ENCODE results near the gene SLC24A4. TPM values are rescaled to one million over a fixed set of nuclear protein-coding genes. Genes with fewer than 3 reads are reported as not detected.

Gene SLC24A4
- polyA plus RNA-seq, 4 donors = 0.20 to 0.37 (median 0.27) TPM

GRCh38 chr14:92492258-92492657 lies 169.3 kb downstream of the SLC24A4 start:
- no peak for DNase-seq (ENCODE audit: low read depth in 4 of 4, low spot score in 2 of 4)

DNA sequence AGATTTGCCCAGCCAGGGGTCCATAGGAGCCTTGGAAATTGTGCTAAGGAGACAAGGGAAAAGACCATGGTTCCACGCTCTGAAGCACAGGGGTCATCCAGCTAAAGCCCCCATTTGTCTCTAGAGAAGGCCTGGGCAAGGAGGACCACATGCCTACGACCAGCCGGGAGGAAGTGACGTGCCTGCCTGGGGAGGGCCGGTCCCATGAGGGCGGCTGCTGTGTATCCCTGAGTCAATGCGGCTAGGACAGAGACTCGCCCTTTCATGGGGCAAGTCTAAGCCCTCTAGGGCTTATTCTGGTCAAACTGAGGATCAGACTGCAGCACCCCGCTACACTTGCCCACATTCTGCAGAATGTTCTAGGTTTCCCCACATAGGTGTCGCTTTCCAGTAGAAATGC lies 170.1 kb downstream of the SLC24A4 start:
- DNase-seq (ENCODE audit: low read depth in 4 of 4, low spot score in 2 of 4) = no peak

DNA sequence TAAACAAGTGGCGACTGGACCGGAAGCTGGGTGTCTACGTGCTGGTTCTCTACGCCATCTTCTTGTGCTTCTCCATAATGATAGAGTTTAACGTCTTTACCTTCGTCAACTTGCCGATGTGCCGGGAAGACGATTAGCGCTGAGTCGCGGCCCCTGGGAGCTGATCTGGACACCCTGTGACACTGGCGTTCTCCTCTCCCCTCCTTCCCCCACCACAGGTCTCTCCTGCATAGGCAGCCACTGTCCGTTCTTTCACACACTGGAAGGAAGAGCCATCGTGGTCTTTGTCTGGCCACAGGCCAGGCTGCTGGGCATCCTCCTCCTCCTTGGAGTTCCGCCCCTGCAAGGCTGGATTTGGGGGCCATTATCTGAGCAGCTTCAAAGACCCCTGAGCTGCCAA lies 170.5 kb downstream of the SLC24A4 start:
- no peak for DNase-seq (ENCODE audit: low read depth in 4 of 4, low spot score in 2 of 4)

DNA sequence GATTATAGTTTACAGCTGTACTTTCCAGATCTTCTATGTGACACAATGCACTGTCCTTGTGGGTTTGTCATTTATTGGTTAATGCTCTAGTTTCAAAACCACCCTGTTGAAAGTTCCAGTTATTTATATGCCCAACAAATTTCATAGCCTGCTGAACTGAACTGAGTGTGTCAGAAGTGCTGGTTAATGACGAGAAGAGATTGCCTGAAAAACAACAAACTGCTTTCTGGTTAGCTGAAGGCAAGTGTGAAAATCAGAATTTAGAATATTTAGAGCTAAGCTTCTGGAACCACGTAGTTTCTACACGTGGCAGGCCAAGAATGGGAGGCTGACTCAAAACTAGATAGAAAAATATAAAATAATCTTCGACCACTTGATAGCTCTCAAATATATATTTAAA lies 171.5 kb downstream of the SLC24A4 start:
- DNase-seq (ENCODE audit: low read depth in 4 of 4, low spot score in 2 of 4) = no peak

DNA sequence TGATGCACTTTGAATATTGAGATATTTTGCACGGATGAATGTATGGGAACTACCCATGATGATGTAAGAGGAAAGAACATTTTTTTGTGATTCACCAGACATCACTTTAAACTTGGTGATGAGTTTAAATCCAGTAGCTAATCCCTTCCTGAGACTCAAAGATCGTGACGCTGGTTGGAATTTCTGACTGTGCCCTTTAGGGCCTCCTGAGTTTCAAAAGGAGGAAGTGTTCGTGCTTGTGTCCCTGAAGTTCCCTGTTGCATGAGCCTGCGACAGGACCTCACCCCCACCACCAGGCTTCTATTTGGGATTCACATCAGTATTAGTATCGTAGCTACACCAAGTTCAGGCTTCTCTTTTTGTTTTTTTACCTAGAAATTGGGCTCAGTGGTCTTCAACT lies 172.1 kb downstream of the SLC24A4 start:
- no peak for DNase-seq (ENCODE audit: low read depth in 4 of 4, low spot score in 2 of 4)

GRCh38 chr14:92496191-92496857 lies 173.4 kb downstream of the SLC24A4 start:
- no peak for DNase-seq (ENCODE audit: low read depth in 4 of 4, low spot score in 2 of 4)

DNA sequence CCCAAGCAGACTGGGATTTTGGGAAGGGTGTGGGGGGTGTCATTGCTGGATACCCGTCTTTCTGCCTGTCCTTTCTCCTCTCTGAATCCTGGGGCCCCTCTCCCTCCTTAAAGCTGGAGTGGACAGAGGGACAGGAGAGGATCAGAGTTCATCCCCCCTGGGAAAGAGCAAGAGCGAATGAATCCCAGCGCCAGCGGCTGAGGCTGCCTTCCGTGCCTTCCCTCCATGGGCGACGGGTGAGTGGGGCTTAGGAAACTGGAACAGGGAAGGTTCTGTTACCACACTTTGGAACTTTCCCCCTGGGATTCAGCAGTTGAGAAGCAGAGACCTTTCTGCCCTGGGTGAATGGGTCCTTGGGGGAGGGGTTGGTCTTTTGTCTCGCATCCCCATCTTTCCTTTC lies 174.4 kb downstream of the SLC24A4 start:
- no peak for DNase-seq (ENCODE audit: low read depth in 4 of 4, low spot score in 2 of 4)

- no peak for DNase-seq (ENCODE audit: low read depth in 4 of 4, low spot score in 2 of 4)
These were observed 176.3 kb downstream of the SLC24A4 start for GRCh38 chr14:92499234-92499633.

DNA sequence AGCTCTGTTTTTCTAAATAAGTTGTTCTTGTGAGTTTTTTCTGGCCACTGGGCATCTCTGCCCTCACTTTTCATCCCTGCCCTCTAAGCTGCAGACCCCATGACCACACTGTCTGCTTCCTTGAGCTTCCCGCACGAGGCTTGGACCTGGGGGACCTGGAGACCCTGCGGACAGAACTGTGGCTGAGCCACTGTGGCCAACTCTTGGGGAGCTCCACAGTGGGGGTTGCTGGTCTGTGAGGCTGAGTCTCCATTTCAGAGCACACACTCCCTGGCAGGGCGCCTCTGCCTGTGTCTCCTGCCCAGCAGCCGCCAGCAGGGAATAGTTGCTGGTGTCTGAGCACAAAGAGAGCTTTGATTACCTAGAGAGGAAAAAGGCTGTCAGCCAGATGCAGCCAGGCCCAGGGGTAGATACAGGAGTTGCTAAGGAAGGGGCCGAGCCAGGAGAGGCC lies 177.6 kb downstream of the SLC24A4 start:
- no peak for DNase-seq (ENCODE audit: low read depth in 4 of 4, low spot score in 2 of 4)

GRCh38 chr14:92501891-92502351 lies 179.0 kb downstream of the SLC24A4 start:
- DNase-seq (ENCODE audit: low read depth in 4 of 4, low spot score in 2 of 4) = no peak

GRCh38 chr14:92502541-92503286 lies 179.7 kb downstream of the SLC24A4 start:
- no peak for DNase-seq (ENCODE audit: low read depth in 4 of 4, low spot score in 2 of 4)

GRCh38 chr14:92503756-92504491 lies 181.0 kb downstream of the SLC24A4 start:
- no peak for DNase-seq (ENCODE audit: low read depth in 4 of 4, low spot score in 2 of 4)

DNA sequence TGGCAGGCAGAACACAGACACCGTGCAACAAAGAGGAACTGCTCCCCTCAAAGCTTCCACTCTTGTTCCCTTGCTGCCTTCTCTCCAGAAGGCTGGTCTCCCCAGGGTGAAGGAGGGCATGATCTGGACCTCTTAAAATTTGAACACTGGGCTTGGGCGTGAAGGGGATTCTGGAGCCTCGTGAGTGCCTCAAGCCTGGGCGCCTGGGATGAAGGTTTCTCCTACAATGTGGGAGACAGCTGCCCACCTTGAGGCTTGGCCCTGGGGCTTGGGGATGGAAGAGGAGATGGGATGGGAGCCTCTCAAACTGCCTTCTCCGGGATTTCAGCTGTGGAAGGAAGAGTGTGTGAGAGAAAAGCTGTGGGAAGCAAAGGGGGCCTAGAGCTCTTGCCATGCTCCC lies 182.9 kb downstream of the SLC24A4 start:
- no peak for DNase-seq (ENCODE audit: low read depth in 4 of 4, low spot score in 2 of 4)

DNA sequence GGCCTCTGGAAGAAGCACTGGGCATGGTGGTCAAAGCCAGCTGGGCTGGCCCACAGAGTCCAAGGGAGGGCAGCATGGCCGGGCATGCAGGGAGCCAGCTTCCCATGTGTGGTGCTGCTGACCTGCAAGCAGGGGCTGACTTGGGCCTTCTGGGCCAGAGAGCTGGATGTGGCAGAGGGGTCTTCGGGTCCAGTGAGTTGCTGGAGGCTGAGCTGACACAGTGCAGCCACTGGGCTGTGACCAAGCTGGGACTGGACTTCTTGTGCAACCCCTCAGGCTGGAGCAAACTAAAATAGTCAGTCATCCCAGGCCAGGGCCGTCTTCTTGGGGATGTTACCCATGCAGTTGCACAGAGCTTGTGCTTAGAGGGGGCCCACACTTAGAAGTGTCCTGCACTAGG lies 183.3 kb downstream of the SLC24A4 start:
- no peak for DNase-seq (ENCODE audit: low read depth in 4 of 4, low spot score in 2 of 4)

- no peak for DNase-seq (ENCODE audit: low read depth in 4 of 4, low spot score in 2 of 4)
These were observed 184.3 kb downstream of the SLC24A4 start for GRCh38 chr14:92507174-92507768.

DNA sequence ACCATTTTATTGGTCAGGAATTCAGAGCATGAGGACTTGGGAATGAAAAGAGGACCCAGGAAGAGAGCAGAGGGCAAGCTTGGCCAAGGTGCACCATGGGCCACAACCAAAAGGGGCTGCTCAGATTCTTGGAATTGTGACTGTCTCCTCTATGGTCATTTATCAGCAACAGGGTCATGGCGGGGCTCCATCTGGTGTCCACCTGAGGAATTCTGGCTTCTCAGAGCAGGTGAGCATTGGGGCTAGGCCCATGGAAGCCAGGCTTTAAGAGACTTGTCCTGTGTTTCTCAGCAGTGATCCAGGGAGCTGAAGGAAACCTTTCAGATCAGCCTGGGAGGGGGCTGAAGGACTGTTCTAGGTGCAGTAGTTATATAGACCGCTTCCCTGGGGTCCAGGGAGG lies 188.0 kb downstream of the SLC24A4 start:
- no peak for DNase-seq (ENCODE audit: low read depth in 4 of 4, low spot score in 2 of 4)

GRCh38 chr14:92511453-92512238 lies 188.7 kb downstream of the SLC24A4 start:
- DNase-seq (ENCODE audit: low read depth in 4 of 4, low spot score in 2 of 4) = no peak

DNA sequence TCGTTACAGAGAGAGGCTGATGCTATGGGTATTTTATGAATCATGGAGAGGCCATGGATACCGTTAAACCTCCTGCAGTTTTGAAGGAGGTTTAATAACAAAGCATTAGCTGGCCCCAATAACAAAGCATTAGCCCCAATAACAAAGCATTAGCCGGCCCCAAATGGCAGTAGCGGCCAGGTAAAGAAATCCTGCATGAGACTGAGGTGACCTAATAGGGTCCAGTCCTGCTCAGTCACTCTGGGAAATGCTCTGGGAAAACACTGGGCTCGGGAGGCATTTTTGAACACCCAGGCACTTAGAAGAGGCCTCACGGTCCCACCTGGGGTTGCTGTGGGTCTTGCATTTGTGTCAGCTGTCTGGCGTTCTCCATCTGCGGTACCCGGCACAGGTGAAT lies 189.8 kb downstream of the SLC24A4 start:
- no peak for DNase-seq (ENCODE audit: low read depth in 4 of 4, low spot score in 2 of 4)

DNA sequence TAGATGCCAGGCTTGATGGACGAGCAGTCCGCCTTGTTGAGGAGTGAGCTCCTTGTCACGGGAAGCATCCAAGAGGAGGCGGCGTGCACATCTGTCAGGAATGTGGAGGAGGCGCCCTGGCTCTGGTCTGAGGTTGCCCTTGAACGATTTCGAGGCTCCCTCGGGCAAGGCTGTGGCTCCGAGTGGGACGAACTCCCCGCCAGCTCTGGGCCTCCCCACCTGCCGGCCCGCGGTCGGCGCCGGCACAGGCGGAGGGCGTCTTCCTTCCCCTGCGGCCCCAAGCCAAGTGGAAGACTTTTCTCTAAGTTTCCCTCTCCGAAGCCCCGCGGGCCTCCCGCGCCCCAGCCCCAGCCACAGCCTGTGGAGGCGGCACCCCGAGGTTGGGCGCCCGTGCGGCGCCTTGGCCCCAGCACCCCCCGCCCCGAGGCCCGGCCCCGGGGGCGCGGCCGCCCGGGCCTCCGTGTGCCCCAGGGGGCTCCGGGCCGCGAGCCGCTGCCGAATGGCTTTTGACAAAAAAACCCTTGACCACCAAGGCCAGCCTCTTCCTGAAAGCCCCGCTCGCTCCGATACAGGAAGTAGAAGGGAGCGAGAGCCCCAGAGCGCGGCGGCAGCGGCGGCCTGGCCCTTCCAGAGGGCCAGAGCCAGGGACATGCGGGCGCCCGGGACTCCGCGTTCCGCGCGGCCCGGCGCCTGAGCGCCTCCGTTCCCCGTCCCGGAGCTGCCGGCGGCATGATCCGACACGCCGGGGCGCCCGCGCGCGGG lies 190.4 kb downstream of the SLC24A4 start, which contains the start of gene RIN3:
TSS of gene RIN3 (plus strand) at position 578 of the 762 bp plus-strand sequence. CDS start at position 730, 152 bp downstream.
- DNase-seq (ENCODE audit: low read depth in 4 of 4, low spot score in 2 of 4) = peak in 1 of 4 donors; percentile 27
